HUES6 (cell line): ENCODE results near the gene CNR1.

ENCODE experiments used
- H3K27ac ChIP-seq: 2 replicates; pipeline ENCODE4 v1.7.0; 2013; ENCODE audit warnings: low read depth, mild to moderate bottlenecking, low read length, inconsistent platforms
- H3K27me3 ChIP-seq: 2 replicates; pipeline ENCODE4 v1.6.1; 2013; ENCODE audit warnings: low read length; ENCODE audit not compliant: control insufficient read depth, insufficient read depth
- H3K36me3 ChIP-seq: 2 replicates; pipeline ENCODE4 v1.6.1; 2013; ENCODE audit warnings: low read length; ENCODE audit not compliant: control insufficient read depth, insufficient read depth
- H3K4me1 ChIP-seq: 2 replicates; pipeline ENCODE4 v1.6.1; 2013; ENCODE audit warnings: low read length; ENCODE audit not compliant: control insufficient read depth, insufficient read depth
- H3K4me3 ChIP-seq: 2 replicates; pipeline ENCODE4 v1.5.1; 2013; ENCODE audit warnings: low read depth, low read length
- H3K9ac ChIP-seq: one replicate; pipeline ENCODE4 v1.6.1; 2013; ENCODE audit warnings: mild to moderate bottlenecking, low read length
- H3K9me3 ChIP-seq: 2 replicates; pipeline ENCODE4 v1.6.1; 2013; ENCODE audit warnings: low read depth, low read length; ENCODE audit not compliant: control insufficient read depth, insufficient read depth

CNR1 gene

DNA sequence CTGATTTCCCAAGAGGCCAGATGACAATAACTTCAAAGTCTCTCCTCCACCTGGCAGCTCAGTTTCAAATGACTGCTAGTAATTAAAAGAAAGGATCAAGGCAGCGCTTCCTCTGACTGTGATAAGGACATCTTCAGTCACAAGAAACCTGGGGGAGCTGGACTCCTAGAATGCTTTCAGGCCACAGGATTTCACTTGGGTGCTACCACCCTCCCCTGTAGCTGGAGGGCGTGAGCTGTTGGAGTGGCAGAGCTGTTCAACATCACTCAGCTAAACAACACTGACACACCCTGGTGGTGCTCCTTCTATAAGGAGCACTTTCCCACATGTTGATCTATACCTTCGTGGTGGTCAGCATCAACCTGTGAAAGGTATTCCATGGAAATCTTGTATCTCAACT lies 2.2 kb upstream of the CNR1 start:
- Histone ChIP-seq H3K9me3 (no peaks in the 10 kb centered on the region), H3K27me3 (peaks cover 68% of the 10 kb centered on the region), H3K4me3 (no peak overlapping the region), H3K36me3 (no peaks in the 10 kb centered on the region), H3K9ac (no peak overlapping the region), H3K4me1 (no peaks in the 10 kb centered on the region), H3K27ac (no peak overlapping the region)

DNA sequence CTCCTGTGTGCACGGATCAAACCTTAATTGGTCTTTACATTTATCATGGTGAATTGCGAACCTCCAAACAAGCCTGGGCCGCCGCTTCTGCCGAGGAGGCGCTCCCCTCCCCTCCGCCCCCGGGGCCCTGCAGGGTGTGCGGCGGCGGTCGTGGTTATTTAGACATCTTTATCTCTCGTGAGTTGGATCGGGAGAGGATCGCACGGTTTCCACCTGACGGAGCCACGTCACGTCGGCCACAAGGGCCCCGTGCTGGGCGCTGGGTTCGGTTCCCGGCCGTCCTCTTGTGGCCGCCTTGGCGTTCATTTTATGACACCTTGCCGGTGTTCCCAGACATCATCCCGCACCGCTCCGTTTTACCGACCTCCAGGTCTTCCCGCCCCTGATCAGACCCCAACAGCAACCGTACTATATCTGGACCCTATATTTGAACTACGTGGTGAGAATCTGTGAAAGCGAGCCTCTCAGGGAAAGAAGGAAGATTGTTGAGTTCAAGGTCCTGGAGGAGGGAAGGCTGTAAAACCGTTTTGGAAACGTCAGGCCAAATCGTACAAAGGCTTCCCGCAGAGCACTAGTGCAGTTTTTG lies 1.3 kb upstream of the CNR1 start:
- Histone ChIP-seq H3K4me1 (no peaks in the 10 kb centered on the region), H3K9ac (peak overlapping the region; percentile 40), H3K36me3 (no peaks in the 10 kb centered on the region), H3K9me3 (no peaks in the 10 kb centered on the region), H3K27me3 (peaks cover 68% of the 10 kb centered on the region), H3K4me3 (peak overlapping the region; percentile 75), H3K27ac (no peak overlapping the region)

DNA sequence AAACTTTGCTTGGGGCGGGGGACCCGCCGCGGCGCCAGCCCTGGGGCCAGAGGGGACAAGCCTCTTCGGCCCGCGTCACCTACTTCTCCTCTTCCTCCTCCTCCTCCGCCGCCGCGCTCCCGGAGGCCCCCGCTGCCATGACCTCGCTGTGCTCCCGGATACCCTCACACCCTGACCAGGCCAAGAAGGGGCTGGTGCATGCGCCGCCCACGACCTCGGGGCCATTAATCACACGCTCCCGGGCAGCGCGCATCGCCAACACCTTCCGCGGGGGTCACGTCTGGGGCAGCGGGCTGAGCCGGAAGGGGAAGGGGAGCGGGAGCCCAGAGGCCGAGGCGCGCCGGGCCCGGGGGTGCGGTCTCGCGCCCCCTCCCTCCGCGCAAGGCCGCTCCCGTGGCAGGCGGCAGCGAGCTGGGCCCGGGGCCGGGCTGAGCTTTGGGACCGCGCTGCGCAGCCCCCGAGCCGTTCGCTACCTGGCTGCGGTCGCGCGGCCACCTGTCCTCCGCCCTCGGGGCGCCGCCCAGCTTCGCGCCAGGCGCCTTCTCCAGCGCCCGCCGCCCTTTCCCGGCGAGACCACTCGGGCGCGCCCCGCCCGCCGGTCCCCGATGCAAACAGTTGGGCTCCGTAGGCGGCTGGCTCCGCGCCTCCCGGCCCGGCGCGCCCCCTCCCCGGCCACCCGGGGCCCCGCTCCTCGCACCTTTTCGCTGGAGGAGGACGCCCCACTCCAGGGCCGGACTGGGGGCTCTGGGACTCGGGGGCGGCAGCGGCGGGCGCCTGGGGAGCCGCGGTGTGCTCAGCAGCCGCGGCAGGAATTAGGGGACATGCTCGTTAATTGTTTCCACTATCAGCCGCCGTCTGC lies 575 bp upstream of the CNR1 start:
- Histone ChIP-seq H3K4me1 (no peaks in the 10 kb centered on the region), H3K27me3 (peaks cover 68% of the 10 kb centered on the region), H3K9me3 (no peaks in the 10 kb centered on the region), H3K27ac (no peak overlapping the region), H3K36me3 (no peaks in the 10 kb centered on the region), H3K4me3 (peak overlapping the region; percentile 75), H3K9ac (peak overlapping the region; percentile 40)

DNA sequence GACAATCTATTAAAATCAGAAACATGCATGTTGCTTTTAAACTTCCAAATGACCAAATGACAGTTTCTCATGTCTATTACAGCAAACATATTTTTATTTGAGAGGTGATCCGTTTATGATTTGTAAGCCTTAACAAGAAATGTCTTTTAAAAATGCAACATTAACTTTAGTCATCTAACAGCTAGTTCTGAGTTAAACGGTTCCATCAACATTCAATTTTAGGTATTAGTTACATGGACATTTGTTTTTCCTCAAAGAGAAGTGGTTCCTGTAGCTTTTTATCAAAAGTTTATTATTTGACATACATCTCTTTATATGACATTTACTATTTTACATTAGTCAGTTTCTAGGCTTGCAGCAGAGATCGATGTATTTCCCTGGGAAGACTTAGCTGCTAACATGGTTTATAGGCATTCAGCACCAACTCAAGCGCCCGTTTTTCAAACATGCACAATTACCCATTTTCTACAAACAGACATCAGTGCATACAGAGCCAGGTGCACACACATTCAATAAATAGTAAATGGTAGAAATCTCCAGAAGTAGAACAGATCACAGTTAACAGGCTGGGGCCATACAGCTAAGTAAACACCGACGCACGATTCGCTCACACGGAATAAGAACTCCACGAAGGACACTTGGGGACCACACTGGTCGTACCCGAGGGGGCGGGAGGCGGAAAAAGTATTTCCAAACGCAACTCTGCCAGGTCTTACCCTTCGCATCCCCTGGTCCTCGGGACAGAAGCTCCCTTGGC lies 882 bp downstream of the CNR1 start:
- H3K9me3 ChIP-seq: no peaks in the 10 kb centered on the region
- H3K9ac ChIP-seq: peak overlapping the region; percentile 52
- H3K27me3 ChIP-seq: peaks cover 65% of the 10 kb centered on the region
- H3K27ac ChIP-seq: no peak overlapping the region
- H3K4me3 ChIP-seq: peak overlapping the region; percentile 75
- H3K36me3 ChIP-seq: no peaks in the 10 kb centered on the region
- no peaks in the 10 kb centered on the region for H3K4me1 ChIP-seq

DNA sequence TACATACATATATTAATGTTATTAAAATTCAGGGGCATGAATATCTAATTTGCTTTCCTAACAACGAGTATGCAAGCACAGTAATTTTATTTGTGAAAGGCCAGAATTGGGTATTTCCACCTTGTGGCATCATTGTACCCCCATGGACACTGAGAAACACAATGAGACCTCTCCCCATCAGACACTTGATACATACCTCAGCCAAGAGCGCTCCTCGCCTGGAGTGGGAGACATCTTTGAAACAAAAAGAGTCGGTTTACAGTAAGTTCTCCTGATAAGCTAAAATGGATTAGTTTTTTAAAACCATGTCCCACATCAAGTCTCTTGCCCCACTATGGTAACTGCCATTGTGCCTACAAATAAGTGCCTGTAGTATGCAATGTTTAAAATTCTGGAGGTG lies 2.1 kb downstream of the CNR1 start:
- no peaks in the 10 kb centered on the region for H3K9me3 ChIP-seq
- peaks cover 53% of the 10 kb centered on the region for H3K27me3 ChIP-seq
- no peak overlapping the region for H3K4me3 ChIP-seq
- no peak overlapping the region for H3K27ac ChIP-seq
- H3K36me3 ChIP-seq: no peaks in the 10 kb centered on the region
- H3K9ac ChIP-seq: no peak overlapping the region
- no peaks in the 10 kb centered on the region for H3K4me1 ChIP-seq

DNA sequence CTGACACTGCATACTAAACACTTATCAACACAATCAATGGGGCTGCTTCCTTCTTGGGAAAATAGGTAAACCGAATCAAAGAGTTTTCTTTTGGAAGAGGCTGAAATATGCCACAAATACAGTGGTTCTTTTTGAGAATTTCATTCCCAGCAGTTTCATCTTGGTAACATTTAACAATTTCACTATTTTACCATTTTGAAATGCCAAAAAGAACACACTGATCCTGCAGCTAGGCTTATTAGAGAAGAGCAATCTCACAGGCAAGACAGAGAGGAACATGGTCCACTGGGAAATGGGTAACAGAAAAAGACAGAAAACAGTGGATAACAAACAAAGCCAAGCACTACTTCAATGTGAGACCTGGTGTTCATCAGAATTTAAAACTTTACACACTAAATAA lies 2.5 kb downstream of the CNR1 start:
- Histone ChIP-seq H3K27me3 (peaks cover 48% of the 10 kb centered on the region), H3K9ac (no peak overlapping the region), H3K4me1 (no peaks in the 10 kb centered on the region), H3K36me3 (no peaks in the 10 kb centered on the region), H3K4me3 (no peak overlapping the region), H3K9me3 (no peaks in the 10 kb centered on the region), H3K27ac (no peak overlapping the region)

DNA sequence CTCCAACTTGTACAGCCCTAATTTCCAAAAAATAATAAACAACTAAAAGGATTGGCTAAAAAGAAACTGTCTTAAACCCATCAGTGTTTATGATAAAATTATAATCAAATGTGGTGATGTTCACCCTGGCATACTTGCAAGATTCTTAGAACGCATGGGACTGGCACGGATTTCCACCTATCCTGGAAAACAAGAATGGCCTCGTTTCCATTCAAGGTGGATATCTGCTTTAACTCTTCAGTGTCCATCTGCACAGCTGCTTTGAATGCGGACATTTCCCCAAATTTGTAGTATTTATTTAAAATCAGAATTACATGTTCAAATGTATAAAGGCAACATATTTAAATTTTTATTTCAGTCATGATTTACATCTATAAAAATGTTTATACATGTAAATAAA lies 4.2 kb downstream of the CNR1 start:
- H3K36me3 ChIP-seq: no peaks in the 10 kb centered on the region
- H3K4me1 ChIP-seq: no peaks in the 10 kb centered on the region
- H3K9ac ChIP-seq: no peak overlapping the region
- H3K27ac ChIP-seq: no peak overlapping the region
- no peaks in the 10 kb centered on the region for H3K9me3 ChIP-seq
- H3K27me3 ChIP-seq: peaks cover 32% of the 10 kb centered on the region
- no peak overlapping the region for H3K4me3 ChIP-seq

DNA sequence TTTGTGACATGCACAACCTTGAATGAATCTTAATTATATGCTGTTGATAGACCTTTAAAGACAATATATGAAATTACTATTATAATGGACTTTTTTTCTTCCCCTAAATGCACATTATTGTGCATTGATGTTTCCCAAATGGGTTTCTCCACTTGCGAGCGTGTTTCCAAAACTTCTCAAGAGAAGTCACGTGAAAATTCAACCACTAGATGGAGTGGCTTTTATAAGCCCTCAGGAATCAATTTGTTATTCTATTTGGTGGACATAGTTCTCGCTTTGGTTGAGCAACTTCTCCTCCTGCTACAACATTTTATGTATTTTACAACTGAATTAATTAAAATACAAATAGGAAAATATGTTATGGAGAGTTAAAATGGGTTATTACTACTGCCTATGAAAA lies 9.0 kb downstream of the CNR1 start:
- Histone ChIP-seq H3K4me1 (no peaks in the 10 kb centered on the region), H3K27me3 (no peaks in the 10 kb centered on the region), H3K4me3 (no peak overlapping the region), H3K9ac (no peak overlapping the region), H3K9me3 (no peaks in the 10 kb centered on the region), H3K27ac (no peak overlapping the region), H3K36me3 (no peaks in the 10 kb centered on the region)

DNA sequence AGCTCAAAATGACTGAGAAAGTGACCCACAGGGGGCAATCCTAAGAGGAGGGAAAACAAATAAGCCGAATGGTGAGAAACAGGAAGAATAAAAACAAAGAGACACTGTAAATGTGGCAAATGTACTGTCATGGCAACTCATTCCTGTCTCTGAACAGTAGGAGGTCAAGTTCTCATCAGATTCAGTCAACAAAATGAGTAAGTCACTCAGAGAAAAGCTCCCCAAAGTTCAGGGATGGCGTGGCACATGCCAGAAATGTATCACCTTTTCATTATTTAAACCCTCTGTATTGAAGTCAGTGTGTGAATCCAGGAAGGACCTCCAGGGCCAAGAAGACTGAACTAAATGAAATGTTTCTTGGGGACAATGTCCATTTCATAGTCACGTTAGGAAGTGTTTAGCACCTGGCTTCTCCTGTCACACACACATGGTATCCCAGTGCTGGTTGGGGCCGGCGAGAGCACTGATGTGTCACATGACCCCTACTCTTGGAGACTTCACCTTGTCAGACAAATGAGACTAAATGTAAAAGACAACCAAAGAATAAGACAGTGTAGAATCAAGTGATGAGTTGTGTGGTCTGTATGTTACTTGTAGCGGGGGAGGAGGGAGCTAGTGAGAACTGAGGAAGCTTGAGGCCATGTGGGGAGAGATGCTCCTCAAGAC lies 20.7 kb downstream of the CNR1 start:
- Histone ChIP-seq H3K36me3 (no peaks in the 10 kb centered on the region), H3K4me3 (no peak overlapping the region), H3K9ac (no peak overlapping the region), H3K27ac (no peak overlapping the region), H3K27me3 (no peaks in the 10 kb centered on the region), H3K9me3 (no peaks in the 10 kb centered on the region), H3K4me1 (peaks cover 4% of the 10 kb centered on the region; the same call in 1 of the 2 replicates)

DNA sequence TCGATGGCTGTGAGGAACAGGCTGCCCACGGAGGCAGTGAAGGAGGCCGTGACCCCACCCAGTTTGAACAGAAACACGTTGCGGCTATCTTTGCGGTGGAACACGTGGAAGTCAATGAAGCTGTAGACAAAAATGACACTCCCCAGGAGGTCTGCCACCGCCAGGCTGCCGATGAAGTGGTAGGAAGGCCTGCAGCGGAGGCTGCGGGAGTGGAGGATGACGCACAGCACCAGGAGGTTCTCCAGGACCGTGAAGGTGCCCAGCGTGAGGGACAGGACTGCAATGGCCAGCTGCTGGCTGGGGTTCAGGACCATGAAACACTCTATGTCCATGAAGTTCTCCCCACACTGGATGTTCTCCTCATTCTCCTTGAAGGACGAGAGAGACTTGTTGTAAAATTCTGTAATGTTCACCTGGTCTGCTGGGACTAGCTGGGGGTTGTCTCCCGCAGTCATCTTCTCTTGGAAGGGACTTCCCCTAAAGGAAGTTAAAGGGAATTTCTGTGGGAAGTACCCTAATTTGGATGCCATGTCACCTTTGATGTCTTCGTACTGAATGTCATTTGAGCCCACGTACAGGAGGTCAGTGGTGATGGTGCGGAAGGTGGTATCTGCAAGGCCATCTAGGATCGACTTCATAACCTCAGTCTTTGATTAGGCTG lies 21.4 kb downstream of the CNR1 start:
- H3K4me1 ChIP-seq: peaks cover 4% of the 10 kb centered on the region; the same call in 1 of the 2 replicates
- H3K4me3 ChIP-seq: no peak overlapping the region
- H3K27ac ChIP-seq: no peak overlapping the region
- no peak overlapping the region for H3K9ac ChIP-seq
- no peaks in the 10 kb centered on the region for H3K27me3 ChIP-seq
- H3K9me3 ChIP-seq: no peaks in the 10 kb centered on the region
- no peaks in the 10 kb centered on the region for H3K36me3 ChIP-seq
